Measurements from ENCODE around the gene ZBTB7A. TPM values are rescaled to one million over a fixed set of nuclear protein-coding genes. Genes with fewer than 3 reads are reported as not detected.
"Not testable (repeated sequence)": the region's sequence is repeated elsewhere in the genome, so short reads cannot be mapped to it uniquely, and the experiment has no call there.

Gene ZBTB7A
- total RNA-seq, 2 donors from 2014 or later, result 41.8 to 50.6 TPM

DNA sequence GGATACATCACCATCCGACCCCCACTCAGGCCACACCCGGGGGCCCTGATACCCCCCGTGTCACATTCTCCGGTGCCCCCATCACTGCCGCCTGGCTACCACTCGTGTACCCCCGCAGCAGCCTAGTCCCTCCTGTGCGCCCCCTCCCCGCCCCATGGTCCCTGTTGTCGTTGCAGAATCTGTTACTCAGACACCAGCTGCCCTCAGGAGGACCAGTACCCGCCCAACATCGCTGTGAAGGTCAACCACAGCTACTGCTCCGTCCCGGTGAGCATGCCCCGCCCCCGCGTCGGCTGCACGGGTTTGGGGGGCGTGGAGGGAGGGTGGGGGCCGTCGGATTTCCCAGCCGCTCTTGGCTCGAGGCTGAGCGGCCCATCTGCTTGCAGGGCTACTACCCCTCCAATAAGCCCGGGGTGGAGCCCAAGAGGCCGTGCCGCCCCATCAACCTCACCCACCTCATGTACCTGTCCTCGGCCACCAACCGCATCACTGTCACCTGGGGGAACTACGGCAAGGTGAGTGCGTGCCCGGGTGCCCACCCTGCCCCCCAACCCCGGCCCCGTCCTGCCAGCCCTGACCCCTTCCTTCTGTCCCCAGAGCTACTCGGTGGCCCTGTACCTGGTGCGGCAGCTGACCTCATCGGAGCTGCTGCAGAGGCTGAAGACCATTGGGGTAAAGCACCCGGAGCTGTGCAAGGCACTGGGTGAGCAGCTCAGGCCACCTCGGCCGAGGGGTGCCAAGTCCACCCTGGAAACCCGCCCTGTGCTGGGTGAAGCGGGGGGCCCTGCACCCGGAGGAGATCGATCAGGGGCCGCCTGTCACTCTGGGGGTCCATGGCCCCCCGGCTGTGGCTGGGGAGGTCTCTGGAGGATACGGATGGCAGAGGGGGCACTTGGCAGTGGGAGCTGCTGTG lies 38.1 kb downstream of the ZBTB7A start:
- intact Hi-C loops (cut with DNase I), result no loop called here
- DNase-seq (ENCODE audit: low spot score), result no peak

DNA sequence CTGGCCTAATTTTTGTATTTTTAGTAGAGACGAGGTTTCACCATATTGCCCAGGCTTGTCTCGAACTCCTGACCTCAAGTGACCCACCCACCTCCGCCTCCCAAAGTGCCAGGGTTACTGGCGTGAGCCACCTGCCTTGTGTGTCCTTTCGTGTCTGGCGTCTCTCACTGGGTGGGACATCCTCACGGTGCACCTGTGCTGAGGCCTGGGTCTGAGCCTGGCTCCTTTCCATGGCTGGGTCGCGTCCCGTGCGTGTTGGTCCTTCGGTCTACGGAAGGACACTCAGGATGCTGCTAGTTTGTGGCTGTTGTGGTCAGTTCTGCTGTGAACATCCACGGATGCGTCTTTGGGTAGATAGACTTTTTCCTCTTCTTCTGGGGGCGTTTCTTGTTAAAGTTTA lies 39.6 kb downstream of the ZBTB7A start:
- DNase-seq (ENCODE audit: low spot score), result no peak
- intact Hi-C loops (cut with DNase I), result no loop called here

DNA sequence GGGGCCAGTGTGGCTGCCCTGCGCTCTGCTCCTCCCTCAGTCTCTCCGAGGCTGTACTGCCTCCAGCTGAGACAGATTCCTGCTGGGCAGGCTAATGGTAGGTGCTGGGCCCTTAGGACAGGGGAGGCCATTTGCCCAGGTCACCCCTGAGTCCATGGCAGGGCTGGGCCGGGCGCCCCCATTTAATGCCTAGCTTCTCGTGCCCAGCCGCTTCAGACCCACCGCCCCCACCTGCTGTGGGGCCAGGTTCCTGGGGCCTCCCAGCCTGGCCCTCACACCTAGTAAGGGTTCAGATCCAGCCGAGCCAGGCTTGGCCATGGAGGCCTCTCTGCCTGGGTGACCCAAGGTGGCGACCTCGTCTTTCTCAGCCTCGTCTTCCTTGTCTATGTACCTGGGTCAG lies 41.4 kb downstream of the ZBTB7A start:
- intact Hi-C loops (cut with DNase I), result no loop called here
- DNase-seq (ENCODE audit: low spot score), result no peak

DNA sequence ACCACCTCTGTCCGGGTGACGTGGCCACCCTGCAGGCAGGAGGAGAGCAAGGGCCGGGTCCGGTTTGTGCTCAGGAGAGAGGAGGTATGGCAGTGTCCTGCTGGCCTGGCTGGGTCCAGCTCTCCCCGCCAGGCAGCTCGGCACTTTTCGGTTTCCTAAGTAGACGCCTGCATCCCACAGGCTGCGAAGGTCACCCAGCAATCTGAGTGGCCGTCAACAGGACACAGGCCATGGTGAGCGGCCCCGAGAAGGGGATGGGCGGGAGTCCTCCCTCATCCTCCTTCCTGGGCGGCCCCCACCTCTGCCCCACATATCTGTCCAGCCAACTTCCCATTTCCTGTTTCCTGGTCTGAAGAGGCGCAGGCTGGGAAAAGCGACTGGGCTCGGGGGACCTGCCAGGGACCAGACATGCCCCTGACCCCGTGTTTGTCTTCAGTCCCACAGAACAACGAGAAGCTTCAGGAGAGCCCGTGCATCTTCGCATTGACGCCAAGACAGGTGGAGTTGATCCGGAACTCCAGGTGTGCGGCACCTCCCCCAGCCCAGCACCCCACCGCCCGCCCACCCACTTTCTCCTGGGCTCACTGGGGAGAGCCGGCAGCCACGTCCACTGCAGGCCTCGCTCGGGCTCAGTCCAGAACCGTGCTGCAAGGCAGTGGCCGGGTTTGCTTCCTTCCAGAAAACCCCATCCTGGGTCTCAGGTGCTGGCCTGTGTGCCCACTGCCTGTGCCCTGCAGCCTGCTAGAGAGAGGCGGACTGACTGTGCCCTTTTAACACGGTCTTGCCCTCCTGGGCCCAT lies 42.9 kb downstream of the ZBTB7A start:
- no peak for DNase-seq (ENCODE audit: low spot score)
- intact Hi-C loops (cut with DNase I), result no loop called here

DNA sequence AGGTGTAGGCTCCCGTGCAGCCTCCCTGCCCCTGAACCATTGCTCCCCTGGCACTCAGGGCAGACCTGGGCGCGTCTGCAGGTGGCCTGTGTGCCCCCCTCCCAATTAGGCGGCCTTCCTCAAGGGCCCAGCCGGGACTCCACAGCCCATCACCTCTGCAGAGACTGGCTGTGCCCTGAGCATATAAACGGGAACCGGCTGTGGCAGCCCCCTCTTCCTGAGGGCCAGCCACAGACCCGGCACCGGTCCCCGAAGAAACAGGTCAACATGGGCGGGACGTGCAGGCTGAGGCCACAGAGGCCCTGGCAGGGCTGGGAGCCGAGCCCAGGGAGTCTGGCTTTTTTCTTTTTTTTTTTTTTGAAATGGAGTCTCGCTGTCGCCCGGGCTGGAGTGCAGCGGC lies 47.1 kb downstream of the ZBTB7A start:
- no peak for DNase-seq (ENCODE audit: low spot score)

DNA sequence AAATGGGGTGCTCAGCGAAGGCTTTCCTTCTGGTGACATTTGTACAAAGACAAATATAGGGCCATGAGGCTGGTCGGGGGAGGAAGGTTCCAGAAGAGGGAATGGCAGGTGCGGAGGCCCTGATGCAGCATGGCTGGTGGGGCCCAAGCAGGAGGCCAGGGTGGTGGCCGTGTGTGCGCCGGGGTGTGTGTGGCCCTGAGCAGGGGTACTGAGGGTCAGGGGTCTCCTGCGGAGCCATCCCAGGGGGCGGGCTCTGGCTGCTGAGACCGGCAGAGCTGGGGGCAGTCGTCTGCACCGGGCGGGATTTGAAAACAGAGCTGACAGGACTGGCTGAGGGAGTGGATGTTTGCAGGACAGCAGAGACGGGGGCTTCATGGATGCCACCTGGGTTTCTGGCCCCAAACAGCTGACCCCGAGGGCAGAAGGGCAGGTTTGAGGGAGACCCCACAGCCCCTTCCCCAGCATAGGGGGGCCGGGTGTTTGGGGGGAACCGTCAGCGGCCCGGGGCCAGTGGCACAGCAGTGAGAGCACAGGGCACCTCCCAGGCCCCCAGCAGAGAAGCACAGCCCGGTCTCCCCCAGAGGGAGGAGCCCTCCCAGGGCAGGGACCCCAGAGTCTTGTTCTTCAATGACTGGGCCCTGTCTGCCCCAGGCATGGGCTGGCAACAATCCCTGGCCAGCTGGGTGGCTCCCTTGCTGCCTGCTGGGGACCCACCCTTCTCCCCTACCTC lies 47.8 kb downstream of the ZBTB7A start:
- intact Hi-C loops (cut with DNase I), result no loop called here
- no peak for DNase-seq (ENCODE audit: low spot score)

More for the DNA sequence above, 47.1 kb downstream of the ZBTB7A start:
- intact Hi-C loops (cut with DNase I), result no loop called here

DNA sequence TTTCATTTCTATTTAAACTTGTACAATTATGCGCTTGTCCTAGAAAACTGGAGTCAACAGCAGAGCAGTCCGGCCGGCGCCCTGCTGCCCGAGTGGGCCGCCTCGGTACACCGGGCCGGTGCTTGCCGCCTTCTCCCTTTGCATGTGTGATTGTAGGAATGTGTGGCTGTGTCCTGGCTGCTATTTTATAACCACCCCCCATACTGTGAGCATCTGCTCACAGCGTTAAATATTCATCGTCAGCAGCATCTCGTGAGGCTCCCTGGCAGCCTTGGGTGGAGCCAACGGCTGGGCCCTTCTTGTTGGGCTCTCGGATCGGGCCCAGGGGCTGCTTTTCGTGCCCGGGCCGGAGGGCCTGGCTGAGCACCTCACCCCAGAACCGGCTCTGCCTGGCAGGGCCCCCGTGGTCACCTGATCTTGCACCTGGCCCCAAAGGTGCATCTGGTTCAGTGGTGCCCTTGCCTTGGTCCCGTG lies 48.5 kb downstream of the ZBTB7A start:
- intact Hi-C loops (cut with DNase I), result no loop called here
- DNase-seq (ENCODE audit: low spot score), result no peak

DNA sequence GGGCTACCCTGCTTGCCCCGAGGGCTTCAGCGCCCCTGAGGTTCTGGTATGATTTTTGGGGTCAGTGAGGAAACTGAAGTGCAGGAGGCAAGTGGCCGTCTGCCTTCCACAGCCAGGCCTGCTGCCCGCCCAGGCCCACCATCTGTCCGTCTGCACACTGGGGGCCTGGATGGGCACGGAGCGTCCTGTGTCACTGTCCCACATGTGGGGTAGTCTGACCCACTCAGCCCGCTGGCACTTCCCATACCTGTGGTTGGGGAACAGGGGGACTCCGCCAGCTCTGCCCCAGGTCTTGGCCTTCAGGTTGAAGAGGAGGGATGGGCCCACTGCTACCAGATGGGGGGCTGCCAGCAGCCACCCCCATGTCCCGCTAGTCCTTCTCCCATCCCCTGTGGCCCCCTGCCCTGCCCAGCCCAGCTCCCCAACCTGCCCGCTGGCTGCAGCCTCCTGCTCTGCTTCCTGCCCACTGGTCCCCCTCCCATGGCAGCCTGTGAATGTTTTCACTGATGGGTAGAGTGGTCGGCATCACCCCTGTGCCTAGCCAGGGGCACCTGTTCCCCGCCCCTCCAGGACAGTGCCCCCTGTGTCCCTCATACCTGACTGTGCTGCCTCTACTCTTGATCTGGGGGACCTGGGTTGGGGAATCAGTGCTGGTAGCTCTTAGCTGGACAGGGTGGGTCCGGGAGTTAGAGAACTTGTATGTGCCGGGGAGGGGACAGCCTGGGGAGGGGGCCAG lies 49.6 kb downstream of the ZBTB7A start:
- intact Hi-C loops (cut with DNase I), result no loop called here
- no peak for DNase-seq (ENCODE audit: low spot score)

DNA sequence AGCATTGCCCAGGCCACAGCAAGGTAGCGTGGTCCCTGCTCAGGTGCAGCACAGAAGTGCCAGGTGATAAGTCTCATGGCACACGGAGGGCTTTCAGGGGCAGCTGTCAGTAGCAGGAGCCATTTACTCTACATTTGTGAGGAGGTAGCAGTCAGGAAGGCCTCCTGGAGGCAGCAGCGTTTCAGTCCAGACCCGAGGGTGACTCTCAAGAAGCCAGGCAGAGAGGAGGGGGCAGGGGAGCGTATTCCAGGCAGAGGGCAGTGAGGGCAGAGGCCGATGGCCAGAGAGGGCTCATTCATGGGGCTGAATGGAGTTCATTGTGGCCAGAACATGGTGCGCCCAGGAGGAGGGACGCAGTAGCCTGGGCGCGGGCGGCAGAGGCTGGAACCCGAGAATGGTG lies 50.2 kb downstream of the ZBTB7A start:
- intact Hi-C loops (cut with DNase I), result no loop called here
- no peak for DNase-seq (ENCODE audit: low spot score)

DNA sequence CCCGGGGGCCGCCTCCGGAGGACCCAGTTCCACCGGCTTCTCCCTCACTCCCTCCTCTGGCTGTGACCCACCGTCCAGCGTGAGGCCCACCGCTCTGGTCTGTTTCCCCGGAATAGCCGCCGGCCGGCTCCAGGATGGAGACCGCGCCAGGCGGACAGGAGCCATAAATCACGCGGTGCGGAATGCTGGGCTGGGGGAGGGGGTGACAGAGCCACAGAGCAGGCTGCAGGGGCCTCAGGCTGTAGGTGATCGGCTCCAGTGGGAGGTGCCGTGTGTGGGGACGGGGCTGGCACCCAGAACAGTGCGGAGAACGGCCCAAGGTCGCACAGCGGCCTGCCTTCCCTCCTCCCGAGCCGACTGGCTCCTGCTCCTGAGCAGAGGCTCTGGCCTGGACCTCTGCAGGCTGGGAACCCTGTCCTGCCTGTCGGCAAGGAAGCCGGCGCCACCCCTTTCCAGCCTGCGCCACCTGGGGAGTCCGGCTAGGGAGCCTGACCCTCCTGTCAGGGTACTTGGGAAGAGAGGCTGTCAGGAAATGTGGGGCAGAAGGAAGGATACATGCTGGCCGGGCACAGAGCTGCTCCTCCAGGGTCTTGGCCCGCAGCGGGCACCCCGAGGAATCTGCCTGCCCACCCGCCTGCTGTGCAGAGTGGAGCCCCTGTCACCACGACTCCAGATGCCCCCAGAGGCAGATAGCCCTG lies 50.8 kb downstream of the ZBTB7A start:
- intact Hi-C loops (cut with DNase I), result no loop called here
- no peak for DNase-seq (ENCODE audit: low spot score)

DNA sequence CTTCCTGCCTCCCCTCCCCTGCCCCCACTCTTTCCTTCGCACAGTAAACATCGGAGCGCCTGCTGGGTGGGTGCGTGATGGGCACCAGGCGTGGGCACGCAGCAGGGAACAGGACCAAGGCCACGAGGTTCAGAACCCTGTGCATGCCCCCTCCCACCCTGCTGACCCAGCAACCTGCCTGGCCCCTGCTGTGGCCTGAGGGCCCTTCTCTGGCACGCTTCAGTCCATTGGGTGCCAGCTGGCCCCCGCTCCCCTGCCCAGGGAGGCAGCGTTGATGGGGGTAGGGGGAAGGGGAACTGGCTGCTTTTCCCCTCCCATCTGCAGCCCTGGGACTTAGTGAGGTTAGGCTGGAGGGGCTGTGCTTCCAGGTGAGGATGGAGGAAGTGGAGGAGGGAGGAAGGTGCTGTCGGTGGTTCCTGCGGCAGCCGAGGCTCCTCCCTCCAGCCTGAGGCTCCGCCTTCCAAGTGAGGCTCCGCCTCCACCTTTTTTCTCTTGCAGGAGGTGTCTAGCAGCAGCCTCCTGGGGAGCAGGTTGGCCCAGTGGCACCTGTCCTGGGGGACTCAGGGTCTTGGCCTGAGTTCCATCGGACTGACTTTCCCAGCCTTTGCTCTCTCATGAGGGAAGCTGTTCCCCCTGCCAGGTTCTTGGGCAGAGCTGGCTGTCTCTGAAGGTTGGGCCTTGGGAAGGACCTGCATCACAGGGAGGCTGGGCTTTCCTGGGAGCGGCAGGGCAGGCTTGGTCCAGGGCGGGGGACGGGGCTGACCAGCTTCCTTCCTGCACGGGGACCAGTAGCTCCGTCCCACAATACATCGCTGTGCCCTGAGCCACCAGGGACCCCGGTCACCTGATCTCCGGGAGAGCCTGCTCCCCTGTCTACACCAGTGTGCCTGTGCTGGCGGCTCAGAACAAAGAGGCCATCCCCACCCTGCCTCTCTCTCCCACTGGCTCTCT lies 51.9 kb downstream of the ZBTB7A start:
- no peak for DNase-seq (ENCODE audit: low spot score)
- intact Hi-C loops (cut with DNase I), result no loop called here

DNA sequence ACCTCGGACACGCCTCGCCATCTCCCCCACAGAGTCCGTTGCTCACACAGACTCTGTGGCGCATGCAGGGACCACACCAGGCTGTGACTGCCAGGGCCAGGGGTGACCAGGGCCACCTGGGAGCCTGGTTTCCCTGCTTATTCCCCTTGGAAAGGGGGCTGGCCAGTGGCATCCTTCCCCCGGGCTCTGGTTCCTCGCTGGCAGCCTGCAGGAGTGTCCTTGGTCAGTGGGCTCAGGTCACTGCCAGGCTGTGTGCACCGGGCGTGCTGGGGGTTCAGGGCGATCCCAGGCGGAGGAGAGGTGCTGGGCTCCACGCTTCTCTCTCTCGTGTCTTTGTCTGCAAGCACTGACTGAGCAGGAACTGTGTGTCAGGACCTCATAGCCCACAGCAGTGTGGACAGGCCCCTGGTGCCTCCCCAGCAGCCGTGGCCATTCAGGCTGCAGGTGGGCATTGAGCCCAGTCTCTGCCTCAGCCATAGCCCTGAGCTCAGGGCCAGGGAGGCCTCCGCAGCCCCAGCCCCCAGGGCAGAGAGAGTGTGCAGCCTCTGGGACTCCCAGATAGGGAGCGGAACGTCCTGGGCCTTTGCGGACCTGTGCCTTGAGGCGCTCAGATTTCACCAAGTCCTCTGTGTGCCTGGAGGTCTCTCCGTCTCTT lies 52.7 kb downstream of the ZBTB7A start:
- no peak for DNase-seq (ENCODE audit: low spot score)

DNA sequence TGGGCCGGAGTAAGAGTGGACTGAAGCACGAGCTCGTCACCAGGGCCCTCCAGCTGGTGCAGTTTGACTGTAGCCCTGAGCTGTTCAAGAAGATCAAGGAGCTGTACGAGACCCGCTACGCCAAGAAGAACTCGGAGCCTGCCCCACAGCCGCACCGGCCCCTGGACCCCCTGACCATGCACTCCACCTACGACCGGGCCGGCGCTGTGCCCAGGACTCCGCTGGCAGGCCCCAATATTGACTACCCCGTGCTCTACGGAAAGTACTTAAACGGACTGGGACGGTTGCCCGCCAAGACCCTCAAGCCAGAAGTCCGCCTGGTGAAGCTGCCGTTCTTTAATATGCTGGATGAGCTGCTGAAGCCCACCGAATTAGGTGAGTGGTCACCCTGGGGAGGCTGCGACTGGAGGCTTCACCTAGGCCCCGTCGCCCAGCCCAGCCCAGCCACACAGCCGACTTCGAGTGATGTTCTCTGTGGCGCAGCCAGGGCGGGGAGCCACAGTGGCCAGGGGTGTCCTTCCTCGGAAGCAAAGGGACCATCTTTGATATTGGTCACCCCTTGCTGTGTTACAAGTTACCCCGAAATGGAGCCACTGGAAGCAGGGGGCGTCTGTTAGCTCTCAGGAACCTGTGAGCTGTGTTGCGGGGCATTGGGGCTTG lies 53.6 kb downstream of the ZBTB7A start:
- intact Hi-C loops (cut with DNase I), result no loop called here
- DNase-seq (ENCODE audit: low spot score), result no peak

More for the DNA sequence above, 52.7 kb downstream of the ZBTB7A start:
- intact Hi-C loops (cut with DNase I), result no loop called here

DNA sequence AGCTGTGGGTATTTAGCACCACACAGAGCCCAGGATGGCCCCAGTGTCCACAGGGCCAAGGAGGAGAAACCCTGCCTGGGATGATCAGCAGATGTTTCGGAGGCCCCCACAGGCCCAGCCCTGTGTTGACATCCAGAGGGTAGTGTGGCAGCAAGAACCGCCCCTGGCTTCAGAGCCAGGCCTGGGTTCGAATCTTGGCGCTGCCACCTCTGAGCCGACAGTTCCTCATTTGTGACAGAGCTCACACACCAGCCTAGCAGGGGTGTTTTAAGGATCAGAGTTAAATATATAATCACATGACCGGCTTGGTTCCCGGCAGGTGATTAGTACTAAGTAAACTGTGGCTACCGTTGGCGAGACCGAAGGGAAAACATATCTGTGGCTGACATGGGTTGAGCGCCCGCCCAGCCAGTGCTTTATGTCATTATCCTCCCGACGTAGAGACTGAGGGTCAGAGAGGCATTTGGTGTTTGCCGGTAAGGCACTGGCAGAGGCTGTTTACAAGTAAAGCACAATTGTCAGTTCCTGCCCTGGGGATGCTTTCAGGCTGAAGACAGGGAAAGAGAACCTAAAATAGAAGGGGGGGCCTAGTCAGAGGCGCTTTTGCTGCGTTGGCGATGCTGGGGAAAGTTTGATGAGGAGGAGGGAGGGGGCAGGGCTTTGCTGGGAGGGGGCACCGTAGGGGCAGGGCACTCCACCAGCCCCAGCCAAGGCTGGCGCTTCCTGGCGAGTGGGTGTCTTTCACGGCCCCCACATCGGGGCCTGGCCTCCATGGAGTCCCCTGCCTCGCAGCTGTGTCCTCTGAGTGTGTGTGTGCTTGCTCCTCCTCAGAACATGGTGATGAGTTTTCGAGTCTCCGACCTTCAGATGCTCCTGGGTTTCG lies 54.4 kb downstream of the ZBTB7A start:
- intact Hi-C loops (cut with DNase I), result no loop called here
- DNase-seq (ENCODE audit: low spot score), result no peak

DNA sequence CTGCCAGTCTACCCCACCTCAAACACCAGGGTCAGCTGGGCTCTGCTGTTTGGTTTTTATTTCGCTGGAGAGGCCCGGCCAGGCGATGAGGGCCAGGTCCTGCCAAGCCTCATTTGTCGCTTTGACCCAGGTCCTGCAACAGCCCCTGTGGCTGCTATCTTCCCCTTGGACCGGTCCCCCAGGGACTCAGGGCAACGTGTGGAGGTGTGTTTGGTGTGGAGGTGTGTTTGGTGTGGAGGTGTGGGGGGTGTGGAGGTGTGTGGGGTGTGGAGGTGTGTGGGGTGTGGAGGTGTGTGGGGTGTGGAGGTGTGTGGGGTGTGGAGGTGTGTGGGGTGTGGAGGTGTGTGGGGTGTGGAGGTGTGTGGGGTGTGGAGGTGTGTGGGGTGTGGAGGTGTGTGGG lies 55.3 kb downstream of the ZBTB7A start:
- intact Hi-C loops (cut with DNase I); DNase-seq (ENCODE audit: low spot score): not testable (repeated sequence)

DNA sequence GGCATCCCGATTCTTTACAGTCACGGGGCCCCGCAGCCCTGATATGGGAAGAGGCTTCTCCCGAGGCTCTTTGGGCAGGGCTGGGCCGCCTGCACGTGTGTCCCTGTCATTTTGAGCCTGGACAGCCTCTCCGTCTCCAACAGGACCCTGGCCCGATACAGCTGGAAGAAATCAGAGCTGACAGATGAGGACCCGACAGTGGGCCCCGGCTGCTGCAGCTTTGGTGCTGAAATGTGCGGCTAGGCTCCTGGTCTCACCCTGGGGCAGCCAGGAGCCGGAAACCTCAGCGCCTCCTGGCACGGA lies 55.9 kb downstream of the ZBTB7A start:
- intact Hi-C loops (cut with DNase I), result no loop called here

More for the DNA sequence above, 55.9 kb downstream of the ZBTB7A start:
- DNase-seq (ENCODE audit: low spot score), result no peak

All from posterior vena cava (tissue), 2 donors.